ENCODE measurements around the gene ZNF385B.

GRCh38 chr2:179454443-179455171 is 406.8 kb downstream of the ZNF385B start:
- TF ChIP-seq CTCF (IDR thresholded peaks at IDR 0.05; ENCODE audit: low read length) = no peak
- no peak for TF ChIP-seq EZH2 (optimal IDR thresholded peaks at IDR 0.05; ENCODE audit: low read depth, low read length)
- TF ChIP-seq EZH2phosphoT487 (IDR thresholded peaks at IDR 0.05; ENCODE audit: low read length) = no peak

All from MM.1S (cell line).